Measurements from ENCODE around the gene KLC1. TPM values are rescaled to one million over a fixed set of nuclear protein-coding genes. Genes with fewer than 3 reads are reported as not detected.

The KLC1 gene
- total and polyA plus RNA-seq, 2 of the 8 experiments (the other 6 are each of a cell fraction or from before 2014, with no cell fraction given), result 84.6 to 134 TPM

DNA sequence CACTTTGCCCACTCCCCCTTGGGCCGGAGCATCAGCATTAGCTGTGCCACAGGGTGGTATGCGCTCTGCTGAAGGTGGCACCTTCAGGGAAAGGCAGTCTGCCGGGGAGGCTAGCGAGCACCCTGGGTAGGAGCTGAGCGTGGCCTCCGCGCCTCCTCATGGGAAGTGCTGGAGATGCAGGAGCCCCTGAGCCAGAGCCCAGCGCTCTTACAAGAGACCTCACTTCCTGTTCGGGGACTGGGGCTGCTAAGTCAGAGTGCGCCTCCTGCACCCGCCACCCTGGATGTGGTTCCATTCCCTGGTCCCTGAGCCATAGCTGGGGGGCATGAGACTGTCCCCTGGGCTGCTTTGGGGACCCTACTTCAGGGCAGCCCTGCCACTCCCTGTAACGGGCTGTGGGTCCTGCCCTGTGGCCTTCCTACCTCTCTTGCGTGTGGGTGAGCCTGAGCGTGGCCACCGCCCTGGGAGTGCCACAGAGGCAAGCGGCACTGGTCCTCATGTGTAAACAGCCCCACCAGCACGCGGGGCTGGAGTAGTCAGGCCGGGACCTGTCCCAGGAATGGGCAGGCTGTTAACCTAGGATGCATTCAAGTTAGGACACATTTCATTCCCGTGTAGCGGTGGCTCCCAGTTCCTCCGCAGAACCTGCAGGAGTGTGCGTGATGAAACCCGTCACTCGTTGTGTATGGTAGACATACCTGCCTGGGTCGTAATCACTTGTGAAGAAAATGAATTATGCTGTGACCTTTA, 46.9 kb upstream of the KLC1 start:
- Histone ChIP-seq H3K4me3 (ENCODE audit: extremely low read depth in 1 of 4, insufficient read depth in 2 of 4, low read depth in 3 of 4, low read length in 4 of 4) (no peak overlapping the region), H3K23ac (ENCODE audit: insufficient read length) (no peak overlapping the region), H3K36me3 (ENCODE audit: control insufficient read depth in 2 of 4, insufficient read depth in 4 of 4, low read length in 3 of 4) (peaks cover 0 to 9% (median 0%) of the 10 kb centered on the region in 4 experiments; a peak in 4 of 8 replicates), H2BK12ac (ENCODE audit: low read depth, low read length) (no peak overlapping the region), H4K5ac (ENCODE audit: insufficient read length, low read depth, low read length) (no peak overlapping the region), H3K9me3 (ENCODE audit: insufficient read depth in 2 of 2, low read depth in 1 of 2, low read length in 1 of 2) (no peaks in the 10 kb centered on the region), H3K4me1 (replicated peaks in 1 of 4; ENCODE audit: control insufficient read depth in 3 of 4, insufficient read depth in 4 of 4, low read length in 3 of 4) (no peaks in the 10 kb centered on the region), H3K27me3 (replicated peaks in 1 of 4; ENCODE audit: control insufficient read depth in 3 of 4, extremely low read depth in 1 of 4, insufficient read depth in 3 of 4, low read length in 3 of 4) (no peaks in the 10 kb centered on the region), H2AFZ (ENCODE audit: low read length) (no peak overlapping the region), H2BK120ac (replicated peaks; ENCODE audit: low read depth, low read length) (no peak overlapping the region), H3K14ac (ENCODE audit: insufficient read length) (no peak overlapping the region), H3K56ac (replicated peaks; ENCODE audit: insufficient read length, low read depth, low read length) (no peak overlapping the region), H3K23me2 (ENCODE audit: low read depth, low read length) (no peaks in the 10 kb centered on the region), H2BK5ac (ENCODE audit: low read depth, low read length) (no peak overlapping the region; the same call in 1 of the 2 replicates), H4K8ac (ENCODE audit: extremely low read depth, insufficient read depth, low read length) (no peak overlapping the region), H3K4ac (replicated peaks; ENCODE audit: insufficient read length, low read depth, low read length) (no peak overlapping the region), H3K9ac (replicated peaks in 1 of 4; ENCODE audit: extremely low read depth in 1 of 4, low read depth in 3 of 4, low read length in 3 of 4) (no peak overlapping the region), H2BK20ac (ENCODE audit: low read length) (no peak overlapping the region), H3K18ac (ENCODE audit: extremely low read depth, low read length) (no peak overlapping the region), H2BK15ac (ENCODE audit: low read length) (no peak overlapping the region), H3K79me1 (ENCODE audit: low read depth, low read length) (no peaks in the 10 kb centered on the region; the same call in 1 of the 2 replicates), H3K27ac (ENCODE audit: low read depth, low read length) (no peak overlapping the region), H4K20me1 (replicated peaks in 1 of 2; ENCODE audit: control insufficient read depth in 1 of 2, insufficient read depth in 2 of 2, low read length in 2 of 2) (peaks cover 0 to 1% of the 10 kb centered on the region in 2 experiments), H2AK5ac (ENCODE audit: low read depth, low read length) (no peak overlapping the region), H3K79me2 (ENCODE audit: control insufficient read depth in 1 of 2, insufficient read depth in 2 of 2, low read length in 2 of 2) (no peaks in the 10 kb centered on the region), H3K4me2 (ENCODE audit: insufficient read depth in 1 of 2, low read depth in 2 of 2, low read length in 2 of 2) (no peak overlapping the region), H4K91ac (replicated peaks; ENCODE audit: insufficient read length, low read length) (no peak overlapping the region)
- ChIA-PET POLR2A (ENCODE audit: partially characterized antibody) (interaction anchor here (0.9 kb wide), 1 partner anchor 35 kb away, joined by 3 read pairs; no protein-coding TSS in a partner anchor), CTCF (ENCODE audit: partially characterized antibody) (no interaction called here)
- 91% methylated on average over 25 of the region's 26 CpGs; no CpG with 5 or more reads in 1 of the 2 experiments for WGBS, 2 experiments (ENCODE audit: extremely low coverage in 1 of 2, insufficient coverage in 1 of 2, insufficient read length in 1 of 2, insufficient replicate concordance in 2 of 2, low coverage in 1 of 2, low lambda C conversion rate in 2 of 2, missing lambda C conversion rate in 1 of 2)
- FAIRE-seq (no peak), DNase-seq (ENCODE audit: low read depth in 1 of 2, low spot score in 2 of 2) (no peak)
- TF ChIP-seq SP2 (IDR thresholded peaks at IDR 0.05; ENCODE audit: low read length) (no peak), TEAD4 (IDR thresholded peaks at IDR 0.05; ENCODE audit: low read depth, low read length) (no peak), TCF12 (IDR thresholded peaks at IDR 0.05; ENCODE audit: low read depth, low read length) (no peak), ZNF274 (IDR thresholded peaks at IDR 0.05; ENCODE audit: borderline replicate concordance, extremely low read depth, low read length) (no peak), TAF1 (IDR thresholded peaks at IDR 0.05; ENCODE audit: low read depth, low read length) (no peak), NANOG (IDR thresholded peaks at IDR 0.05; ENCODE audit: insufficient read depth, low read depth, low read length, poor library complexity, severe bottlenecking) (no peak), POU5F1 (IDR thresholded peaks at IDR 0.05; ENCODE audit: low read depth, low read length) (no peak), CHD2 (IDR thresholded peaks at IDR 0.05; ENCODE audit: low read length) (no peak), RNF2 (IDR thresholded peaks at IDR 0.05; ENCODE audit: borderline replicate concordance, low read depth, low read length, missing control alignments, poor library complexity, severe bottlenecking) (no peak)
- TF ChIP-seq, protein P1, sequence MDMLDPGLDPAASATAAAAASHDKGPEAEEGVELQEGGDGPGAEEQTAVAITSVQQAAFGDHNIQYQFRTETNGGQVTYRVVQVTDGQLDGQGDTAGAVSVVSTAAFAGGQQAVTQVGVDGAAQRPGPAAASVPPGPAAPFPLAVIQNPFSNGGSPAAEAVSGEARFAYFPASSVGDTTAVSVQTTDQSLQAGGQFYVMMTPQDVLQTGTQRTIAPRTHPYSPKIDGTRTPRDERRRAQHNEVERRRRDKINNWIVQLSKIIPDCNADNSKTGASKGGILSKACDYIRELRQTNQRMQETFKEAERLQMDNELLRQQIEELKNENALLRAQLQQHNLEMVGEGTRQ (IDR thresholded peaks at IDR 0.05; ENCODE audit: low read length), result no peak
- TF ChIP-seq, protein P2, sequence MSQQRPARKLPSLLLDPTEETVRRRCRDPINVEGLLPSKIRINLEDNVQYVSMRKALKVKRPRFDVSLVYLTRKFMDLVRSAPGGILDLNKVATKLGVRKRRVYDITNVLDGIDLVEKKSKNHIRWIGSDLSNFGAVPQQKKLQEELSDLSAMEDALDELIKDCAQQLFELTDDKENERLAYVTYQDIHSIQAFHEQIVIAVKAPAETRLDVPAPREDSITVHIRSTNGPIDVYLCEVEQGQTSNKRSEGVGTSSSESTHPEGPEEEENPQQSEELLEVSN (IDR thresholded peaks at IDR 0.05), result no peak
